Measurements from ENCODE around the gene CTSO. TPM values are rescaled to one million over a fixed set of nuclear protein-coding genes. Genes with fewer than 3 reads are reported as not detected.

CTSO gene
- total RNA-seq, 1 donor from 2014 or later: 12.9 TPM

GRCh38 chr4:155954939-155955338, 1.3 kb upstream of the CTSO start:
- ChIA-PET CTCF (no interaction called here), POLR2A (no interaction called here)
- Mint-ChIP-seq H3K4me1 (peaks cover 26% of the 10 kb centered on the region), H3K4me3 (no peak overlapping the region), H3K9me3 (no peaks in the 10 kb centered on the region), H3K27ac (no peak overlapping the region), H3K27me3 (peaks cover 11% of the 10 kb centered on the region), H3K36me3 (ENCODE audit: low read depth) (peaks cover 7% of the 10 kb centered on the region)
- ATAC-seq (ENCODE audit: low read depth): no peak
- DNase-seq: no peak
- intact Hi-C loops (cut with micrococcal nuclease): loop anchor here (5.0 to 10.0 kb wide), 2 partner anchors 290 to 1148 kb away; partner anchors contain the start of gene GUCY1A1
- no peak for TF ChIP-seq CTCF (IDR thresholded peaks at IDR 0.05)

GRCh38 chr4:155954118-155954685, 536 bp upstream of the CTSO start:
- TF ChIP-seq CTCF (IDR thresholded peaks at IDR 0.05): no peak
- Mint-ChIP-seq H3K4me1 (peaks cover 26% of the 10 kb centered on the region), H3K27ac (peak overlapping the region; percentile 99), H3K9me3 (no peaks in the 10 kb centered on the region), H3K27me3 (peaks cover 11% of the 10 kb centered on the region), H3K36me3 (ENCODE audit: low read depth) (peaks cover 11% of the 10 kb centered on the region), H3K4me3 (peak overlapping the region; percentile 99)
- ChIA-PET POLR2A (interaction anchor here (0.5 to 1.3 kb wide), 4 partner anchors 13 to 1404 kb away, joined by 4 to 7 read pairs (median 4); partner anchors contain the start of genes GUCY1B1 and PLRG1), CTCF (interaction anchor here (1.0 to 2.0 kb wide), 7 partner anchors 10 to 1403 kb away, joined by 3 to 9 read pairs (median 4); partner anchors contain the start of gene PLRG1)
- intact Hi-C loops (cut with micrococcal nuclease): loop anchor here (5.0 to 10.0 kb wide), 2 partner anchors 289 to 1147 kb away; partner anchors contain the start of gene GUCY1A1
- no peak for DNase-seq
- ATAC-seq (ENCODE audit: low read depth): peak; percentile 4

GRCh38 chr4:155952501-155952901, 1.2 kb downstream of the CTSO start:
- peaks cover 11% of the 10 kb centered on the region for H3K36me3 Mint-ChIP-seq (ENCODE audit: low read depth)
- no peaks in the 10 kb centered on the region for H3K9me3 Mint-ChIP-seq
- CTCF ChIA-PET: interaction anchor here (0.6 to 2.0 kb wide), 4 partner anchors 21 to 142 kb away, joined by 3 to 9 read pairs (median 4); no protein-coding TSS in a partner anchor
- intact Hi-C loops (cut with micrococcal nuclease): loop anchor here (2.0 to 10.0 kb wide), 3 partner anchors 194 to 1145 kb away; partner anchors contain the start of genes GUCY1A1 and GUCY1B1
- peak overlapping the region; percentile 50 for H3K4me3 Mint-ChIP-seq
- no peak for TF ChIP-seq CTCF (IDR thresholded peaks at IDR 0.05)
- H3K27me3 Mint-ChIP-seq: peaks cover 3% of the 10 kb centered on the region
- DNase-seq (no peak), ATAC-seq (ENCODE audit: low read depth) (no peak)
- H3K27ac Mint-ChIP-seq: no peak overlapping the region
- peaks cover 26% of the 10 kb centered on the region for H3K4me1 Mint-ChIP-seq
- POLR2A ChIA-PET: interaction anchor here (1.0 kb wide), 1 partner anchor 25 kb away, joined by 3 read pairs; no protein-coding TSS in a partner anchor

GRCh38 chr4:155950461-155950860, 3.2 kb downstream of the CTSO start:
- Mint-ChIP-seq H3K4me3 (no peak overlapping the region), H3K9me3 (no peaks in the 10 kb centered on the region), H3K4me1 (peaks cover 26% of the 10 kb centered on the region), H3K36me3 (ENCODE audit: low read depth) (peaks cover 11% of the 10 kb centered on the region), H3K27ac (no peak overlapping the region), H3K27me3 (no peaks in the 10 kb centered on the region)
- no peak for DNase-seq
- ATAC-seq (ENCODE audit: low read depth): no peak
- intact Hi-C loops (cut with micrococcal nuclease): loop anchor here (5.0 to 10.0 kb wide), 2 partner anchors 286 to 1143 kb away; partner anchors contain the start of gene GUCY1A1
- CTCF ChIA-PET: no interaction called here
- TF ChIP-seq CTCF (IDR thresholded peaks at IDR 0.05): no peak
- POLR2A ChIA-PET: no interaction called here

GRCh38 chr4:155948541-155948940, 5.1 kb downstream of the CTSO start:
- Mint-ChIP-seq H3K27me3 (no peaks in the 10 kb centered on the region), H3K4me3 (no peak overlapping the region), H3K36me3 (ENCODE audit: low read depth) (peaks cover 9% of the 10 kb centered on the region)

More at GRCh38 chr4:155948541-155948940, 5.1 kb downstream of the CTSO start:
- DNase-seq: no peak
- Mint-ChIP-seq H3K9me3 (no peaks in the 10 kb centered on the region), H3K4me1 (peaks cover 17% of the 10 kb centered on the region), H3K27ac (no peak overlapping the region)
- no peak for TF ChIP-seq CTCF (IDR thresholded peaks at IDR 0.05)
- ChIA-PET CTCF (no interaction called here), POLR2A (no interaction called here)
- no peak for ATAC-seq (ENCODE audit: low read depth)
- intact Hi-C loops (cut with micrococcal nuclease): no loop called here
